Neural cell (in vitro differentiated cells): ENCODE results near the gene LMBRD2. TPM values are rescaled to one million over a fixed set of nuclear protein-coding genes. Genes with fewer than 3 reads are reported as not detected.
A peak's percentile ranks its signal among the peaks of the same experiment; 100 is the strongest.

Source experiments
- H2AFZ ChIP-seq: fragments of 200-600, 300-800 bp; sonication (generic), shearing (Covaris generic); 2 replicates; pipeline ENCODE4 v1.6.0; 2014; ENCODE audit warnings: low read depth, mild to moderate bottlenecking, antibody characterized with exemption, low read length, moderate library complexity
- H3F3A ChIP-seq: fragments of 200-600 bp; shearing (Covaris generic); 2 replicates; pipeline ENCODE4 v1.6.1; 2016; ENCODE audit warnings: mild to moderate bottlenecking, moderate library complexity, mixed read lengths, antibody characterized with exemption, low read length; ENCODE audit not compliant: insufficient read depth, poor library complexity, severe bottlenecking
- H3K27ac ChIP-seq: fragments of 200-600, 300-800 bp; sonication (generic), shearing (Covaris generic); 2 replicates; pipeline ENCODE4 v1.5.1; 2014; ENCODE audit warnings: mild to moderate bottlenecking, low read length, moderate library complexity
- H3K27me3 ChIP-seq: fragments of 300-800, 200-600 bp; sonication (generic), shearing (Covaris generic); 2 replicates; pipeline ENCODE4 v1.6.0; 2014; ENCODE audit warnings: mild to moderate bottlenecking, low read depth, low read length, moderate library complexity; ENCODE audit not compliant: insufficient read depth
- H3K36me3 ChIP-seq: fragments of 300-800, 200-600 bp; sonication (generic), shearing (Covaris generic); 2 replicates; pipeline ENCODE4 v1.5.1; 2014; ENCODE audit warnings: mild to moderate bottlenecking, antibody characterized with exemption, low read length, moderate library complexity; ENCODE audit not compliant: insufficient read depth
- H3K4me2 ChIP-seq: fragments of 300-800, 200-600 bp; sonication (generic), shearing (Covaris generic); 2 replicates; pipeline ENCODE4 v1.6.0; 2014; ENCODE audit warnings: mild to moderate bottlenecking, low read length
- H3K4me3 ChIP-seq: fragments of 300-800, 200-600 bp; sonication (generic), shearing (Covaris generic); 2 replicates; pipeline ENCODE4 v1.5.1; 2014; ENCODE audit warnings: mild to moderate bottlenecking, low read length, moderate library complexity
- H3K79me2 ChIP-seq: fragments of 200-600 bp; shearing (Covaris generic); replicated peaks from 2 replicates; pipeline ENCODE4 v1.6.0; 2014; ENCODE audit warnings: mild to moderate bottlenecking, low read length, moderate library complexity; ENCODE audit not compliant: insufficient read depth
- H3K9ac ChIP-seq: fragments of 300-800, 200-600 bp; sonication (generic), shearing (Covaris generic); 2 replicates; pipeline ENCODE4 v1.6.1; 2016; ENCODE audit warnings: mild to moderate bottlenecking, low read length, mixed read lengths
- H3K9me2 ChIP-seq: fragments of 200-600 bp; shearing (Covaris generic); 2 replicates; pipeline ENCODE4 v1.6.1; 2016; ENCODE audit warnings: mild to moderate bottlenecking, low read length, mixed read lengths; ENCODE audit not compliant: insufficient read depth
- H3K9me3 ChIP-seq: fragments of 200-600, 300-800 bp; sonication (generic), shearing (Covaris generic); 2 replicates; pipeline ENCODE4 v1.6.1; 2016; ENCODE audit warnings: mild to moderate bottlenecking, mixed run types, low read length, moderate library complexity, mixed read lengths
- H4K20me1 ChIP-seq: fragments of 200-600 bp; shearing (Covaris generic); 2 replicates; pipeline ENCODE4 v1.6.1; 2016; ENCODE audit warnings: mild to moderate bottlenecking, mixed run types; ENCODE audit not compliant: insufficient read depth
- EP300 ChIP-seq: fragments of 450-650 bp; conservative IDR thresholded peaks from 2 replicates; pipeline ENCODE4 v1.6.1; 2014; ENCODE audit warnings: antibody characterized with exemption, mild to moderate bottlenecking, moderate library complexity; ENCODE audit not compliant: poor library complexity, severe bottlenecking
- EZH2 ChIP-seq: fragments of 200-600, 300-800 bp; shearing (Covaris generic), sonication (generic); IDR thresholded peaks from 2 replicates; pipeline ENCODE4 v1.6.1; 2014; ENCODE audit warnings: antibody characterized with exemption, low read length, borderline replicate concordance, mild to moderate bottlenecking; ENCODE audit not compliant: insufficient read depth, poor library complexity, severe bottlenecking
- MXI1 ChIP-seq: fragments of 450-650 bp; conservative IDR thresholded peaks from 2 replicates; pipeline ENCODE4 v1.6.1; 2014; ENCODE audit warnings: antibody characterized with exemption, mild to moderate bottlenecking; ENCODE audit not compliant: poor library complexity, severe bottlenecking
- POLR2AphosphoS5 ChIP-seq: IDR thresholded peaks from 2 replicates; pipeline ENCODE4 v1.6.1; 2012
- RAD21 ChIP-seq: fragments of 450-650 bp; conservative IDR thresholded peaks from 2 replicates; pipeline ENCODE4 v1.6.1; 2014; ENCODE audit warnings: antibody characterized with exemption, mild to moderate bottlenecking, moderate library complexity
- SMC3 ChIP-seq: fragments of 450-650 bp; conservative IDR thresholded peaks from 2 replicates; pipeline ENCODE4 v1.6.1; 2014; ENCODE audit warnings: antibody characterized with exemption, mild to moderate bottlenecking, moderate library complexity; ENCODE audit not compliant: poor library complexity
- TAF1 ChIP-seq: IDR thresholded peaks from 2 replicates; pipeline ENCODE4 v1.6.1; 2012; ENCODE audit warnings: low read depth
- polyA plus RNA-seq: library from polyadenylated mRNA; depleted of rRNA; stranded (reverse); fragments of >200 nt; gene quantifications from 2 replicates; pipeline ENCODE4 v1.2.3, GENCODE V29; 2014
- TF ChIP-seq, protein P1 (sequence below): fragments of 450-650 bp; IDR thresholded peaks from 2 replicates; pipeline ENCODE4 v1.5.1; 2014; ENCODE audit warnings: antibody characterized with exemption, mild to moderate bottlenecking, moderate library complexity; ENCODE audit not compliant: poor library complexity, severe bottlenecking
- TF ChIP-seq, protein P2 (sequence below): IDR thresholded peaks from 2 replicates; pipeline ENCODE4 v1.6.1; 2012; ENCODE audit warnings: borderline replicate concordance

Gene LMBRD2
- polyA plus RNA-seq, 1 donor from 2014 or later = 25.7 TPM

DNA sequence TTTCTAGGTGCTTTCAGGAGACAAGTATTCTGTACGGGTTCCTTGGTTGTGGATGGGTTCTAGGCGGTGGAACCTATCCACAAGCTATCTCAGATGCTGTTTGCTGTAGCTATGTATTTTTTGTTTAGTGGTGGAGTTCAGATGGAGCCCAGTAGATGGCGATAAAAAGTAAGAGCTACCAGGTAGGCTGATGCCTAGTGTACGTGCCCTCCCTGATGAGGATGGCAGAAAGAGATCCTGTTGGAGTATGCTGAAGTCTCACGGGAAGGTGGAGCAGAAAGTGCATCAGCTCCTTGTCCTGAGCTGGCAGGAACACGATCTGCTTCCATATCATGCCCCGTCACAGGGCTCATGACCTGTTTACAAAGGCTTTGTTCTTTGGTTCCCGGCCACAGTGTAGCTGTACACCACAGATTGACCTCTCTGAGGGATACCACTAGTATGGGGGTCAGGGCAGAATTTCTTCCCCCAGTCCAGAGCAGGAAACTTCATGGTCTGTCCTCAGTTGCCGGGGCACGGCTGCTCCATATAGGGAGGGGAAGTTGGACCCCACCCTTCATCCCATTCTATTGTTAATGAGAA lies 72.4 kb downstream of the LMBRD2 start:
- no peak overlapping the region for H2AFZ ChIP-seq
- H3K36me3 ChIP-seq = no peaks in the 10 kb centered on the region
- no peaks in the 10 kb centered on the region for H3K9me3 ChIP-seq
- no peak overlapping the region for H3K4me3 ChIP-seq
- H4K20me1 ChIP-seq = no peaks in the 10 kb centered on the region
- H3K9me2 ChIP-seq = no peaks in the 10 kb centered on the region
- H3K4me2 ChIP-seq = no peak overlapping the region
- no peak overlapping the region for H3K9ac ChIP-seq
- no peaks in the 10 kb centered on the region for H3F3A ChIP-seq
- H3K79me2 ChIP-seq = no peaks in the 10 kb centered on the region
- no peak overlapping the region for H3K27ac ChIP-seq
- H3K27me3 ChIP-seq = no peaks in the 10 kb centered on the region
- TF ChIP-seq, protein P1, sequence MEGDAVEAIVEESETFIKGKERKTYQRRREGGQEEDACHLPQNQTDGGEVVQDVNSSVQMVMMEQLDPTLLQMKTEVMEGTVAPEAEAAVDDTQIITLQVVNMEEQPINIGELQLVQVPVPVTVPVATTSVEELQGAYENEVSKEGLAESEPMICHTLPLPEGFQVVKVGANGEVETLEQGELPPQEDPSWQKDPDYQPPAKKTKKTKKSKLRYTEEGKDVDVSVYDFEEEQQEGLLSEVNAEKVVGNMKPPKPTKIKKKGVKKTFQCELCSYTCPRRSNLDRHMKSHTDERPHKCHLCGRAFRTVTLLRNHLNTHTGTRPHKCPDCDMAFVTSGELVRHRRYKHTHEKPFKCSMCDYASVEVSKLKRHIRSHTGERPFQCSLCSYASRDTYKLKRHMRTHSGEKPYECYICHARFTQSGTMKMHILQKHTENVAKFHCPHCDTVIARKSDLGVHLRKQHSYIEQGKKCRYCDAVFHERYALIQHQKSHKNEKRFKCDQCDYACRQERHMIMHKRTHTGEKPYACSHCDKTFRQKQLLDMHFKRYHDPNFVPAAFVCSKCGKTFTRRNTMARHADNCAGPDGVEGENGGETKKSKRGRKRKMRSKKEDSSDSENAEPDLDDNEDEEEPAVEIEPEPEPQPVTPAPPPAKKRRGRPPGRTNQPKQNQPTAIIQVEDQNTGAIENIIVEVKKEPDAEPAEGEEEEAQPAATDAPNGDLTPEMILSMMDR = peak; percentile 44
- no peak for TF ChIP-seq MXI1

DNA sequence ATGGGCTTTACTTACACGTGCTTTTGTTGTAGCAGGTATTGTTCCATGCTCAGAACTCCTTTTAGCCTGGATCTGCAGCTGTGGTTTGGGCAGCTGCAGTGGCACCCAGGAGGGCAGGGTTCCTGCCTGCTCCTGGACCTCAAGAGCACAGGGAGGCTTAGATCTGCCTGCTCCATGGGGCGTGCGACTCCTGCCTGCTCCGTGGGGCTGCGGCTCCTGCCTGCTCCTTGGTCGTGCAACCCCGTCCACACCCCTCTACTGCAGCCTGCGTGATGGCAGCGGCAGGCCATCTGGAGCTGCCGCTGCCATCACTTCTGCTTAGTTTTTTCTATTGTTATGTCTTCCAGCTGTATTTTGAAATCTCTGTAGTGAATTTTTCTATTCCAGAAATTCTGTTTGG lies 73.3 kb downstream of the LMBRD2 start:
- TF ChIP-seq, protein P2, sequence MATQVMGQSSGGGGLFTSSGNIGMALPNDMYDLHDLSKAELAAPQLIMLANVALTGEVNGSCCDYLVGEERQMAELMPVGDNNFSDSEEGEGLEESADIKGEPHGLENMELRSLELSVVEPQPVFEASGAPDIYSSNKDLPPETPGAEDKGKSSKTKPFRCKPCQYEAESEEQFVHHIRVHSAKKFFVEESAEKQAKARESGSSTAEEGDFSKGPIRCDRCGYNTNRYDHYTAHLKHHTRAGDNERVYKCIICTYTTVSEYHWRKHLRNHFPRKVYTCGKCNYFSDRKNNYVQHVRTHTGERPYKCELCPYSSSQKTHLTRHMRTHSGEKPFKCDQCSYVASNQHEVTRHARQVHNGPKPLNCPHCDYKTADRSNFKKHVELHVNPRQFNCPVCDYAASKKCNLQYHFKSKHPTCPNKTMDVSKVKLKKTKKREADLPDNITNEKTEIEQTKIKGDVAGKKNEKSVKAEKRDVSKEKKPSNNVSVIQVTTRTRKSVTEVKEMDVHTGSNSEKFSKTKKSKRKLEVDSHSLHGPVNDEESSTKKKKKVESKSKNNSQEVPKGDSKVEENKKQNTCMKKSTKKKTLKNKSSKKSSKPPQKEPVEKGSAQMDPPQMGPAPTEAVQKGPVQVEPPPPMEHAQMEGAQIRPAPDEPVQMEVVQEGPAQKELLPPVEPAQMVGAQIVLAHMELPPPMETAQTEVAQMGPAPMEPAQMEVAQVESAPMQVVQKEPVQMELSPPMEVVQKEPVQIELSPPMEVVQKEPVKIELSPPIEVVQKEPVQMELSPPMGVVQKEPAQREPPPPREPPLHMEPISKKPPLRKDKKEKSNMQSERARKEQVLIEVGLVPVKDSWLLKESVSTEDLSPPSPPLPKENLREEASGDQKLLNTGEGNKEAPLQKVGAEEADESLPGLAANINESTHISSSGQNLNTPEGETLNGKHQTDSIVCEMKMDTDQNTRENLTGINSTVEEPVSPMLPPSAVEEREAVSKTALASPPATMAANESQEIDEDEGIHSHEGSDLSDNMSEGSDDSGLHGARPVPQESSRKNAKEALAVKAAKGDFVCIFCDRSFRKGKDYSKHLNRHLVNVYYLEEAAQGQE = no peak
- TF ChIP-seq, protein P1 = no peak
- TF ChIP-seq EP300 = no peak
- TF ChIP-seq MXI1 = no peak
- no peak for TF ChIP-seq RAD21
- TF ChIP-seq POLR2AphosphoS5 = no peak
- TF ChIP-seq EZH2 = no peak
- no peak for TF ChIP-seq SMC3
- TF ChIP-seq TAF1 = no peak
- H3K4me2 ChIP-seq = no peak overlapping the region
- H3K4me3 ChIP-seq = no peak overlapping the region
- no peaks in the 10 kb centered on the region for H3K36me3 ChIP-seq
- no peaks in the 10 kb centered on the region for H3K79me2 ChIP-seq
- H4K20me1 ChIP-seq = no peaks in the 10 kb centered on the region
- H3K27me3 ChIP-seq = no peaks in the 10 kb centered on the region
- H2AFZ ChIP-seq = no peak overlapping the region
- no peaks in the 10 kb centered on the region for H3K9me3 ChIP-seq
- no peak overlapping the region for H3K27ac ChIP-seq
- no peak overlapping the region for H3K9ac ChIP-seq
- no peaks in the 10 kb centered on the region for H3K9me2 ChIP-seq
- no peaks in the 10 kb centered on the region for H3F3A ChIP-seq
